Ramos (cell line): Measurements from ENCODE around the gene MAP3K20.

Experiments
- in situ Hi-C: fragments of 300-500 bp; cut with MboI; formaldehyde crosslinking; loops from one replicate; pipeline ENCODE4 v1.14.3; 2022; ENCODE audit warnings: low sequenced_read_pairs; ENCODE audit not compliant: unreplicated experiment

MAP3K20 gene

GRCh38 chr2:173048897-173049661, 26.6 kb upstream of the MAP3K20 start:
- in situ Hi-C loops: loop anchor here (25.0 kb wide), 2 partner anchors 388 to 1288 kb away; partner anchors contain the start of gene SP9

- in situ Hi-C loops: loop anchor here (25.0 kb wide), 2 partner anchors 387 to 1287 kb away; partner anchors contain the start of gene SP9
Observed at GRCh38 chr2:173049831-173050230, 25.8 kb upstream of the MAP3K20 start.

GRCh38 chr2:173050684-173051083, 25.0 kb upstream of the MAP3K20 start:
- in situ Hi-C loops: no loop called here

GRCh38 chr2:173051463-173052215, 24.0 kb upstream of the MAP3K20 start:
- in situ Hi-C loops: no loop called here

GRCh38 chr2:173053043-173053699, 22.5 kb upstream of the MAP3K20 start:
- in situ Hi-C loops: no loop called here

- in situ Hi-C loops: no loop called here
Observed at GRCh38 chr2:173054466-173054865, 21.2 kb upstream of the MAP3K20 start.

GRCh38 chr2:173056705-173057364, 18.8 kb upstream of the MAP3K20 start:
- in situ Hi-C loops: no loop called here

GRCh38 chr2:173058097-173058496, 17.5 kb upstream of the MAP3K20 start:
- in situ Hi-C loops: no loop called here

GRCh38 chr2:173058673-173059072, 17.0 kb upstream of the MAP3K20 start:
- in situ Hi-C loops: no loop called here

GRCh38 chr2:173059292-173059691, 16.4 kb upstream of the MAP3K20 start:
- in situ Hi-C loops: no loop called here

GRCh38 chr2:173059971-173060461, 15.6 kb upstream of the MAP3K20 start:
- in situ Hi-C loops: no loop called here

GRCh38 chr2:173062801-173063200, 12.8 kb upstream of the MAP3K20 start:
- in situ Hi-C loops: no loop called here

GRCh38 chr2:173064151-173064805, 11.4 kb upstream of the MAP3K20 start:
- in situ Hi-C loops: no loop called here

GRCh38 chr2:173066887-173067676, 8.6 kb upstream of the MAP3K20 start:
- in situ Hi-C loops: no loop called here

- in situ Hi-C loops: no loop called here
Observed at GRCh38 chr2:173075056-173075780, 428 bp upstream of the MAP3K20 start.

GRCh38 chr2:173076581-173077345, 1.1 kb downstream of the MAP3K20 start:
- in situ Hi-C loops: no loop called here

- in situ Hi-C loops: no loop called here
Observed at GRCh38 chr2:173077506-173078177, 2.0 kb downstream of the MAP3K20 start.
